NOMO-1 treated with dmso at 0.1 percent for 144 hours (cell line): Measurements from ENCODE around the gene GLYATL1.
A peak's percentile ranks its signal among the peaks of the same experiment; 100 is the strongest.

Experiments
- DNase-seq: peaks from one replicate; lab custom pipeline; 2025; ENCODE audit not compliant: unreplicated experiment; lab: John Stamatoyannopoulos, UW

The GLYATL1 gene

GRCh38 chr11:58939277-58939676, at the start of gene GLYATL1:
TSS of gene GLYATL1 (plus strand) at chr11:58939488. CDS start at chr11:58947088, 7,600 bp downstream.
- no peak for DNase-seq

DNA sequence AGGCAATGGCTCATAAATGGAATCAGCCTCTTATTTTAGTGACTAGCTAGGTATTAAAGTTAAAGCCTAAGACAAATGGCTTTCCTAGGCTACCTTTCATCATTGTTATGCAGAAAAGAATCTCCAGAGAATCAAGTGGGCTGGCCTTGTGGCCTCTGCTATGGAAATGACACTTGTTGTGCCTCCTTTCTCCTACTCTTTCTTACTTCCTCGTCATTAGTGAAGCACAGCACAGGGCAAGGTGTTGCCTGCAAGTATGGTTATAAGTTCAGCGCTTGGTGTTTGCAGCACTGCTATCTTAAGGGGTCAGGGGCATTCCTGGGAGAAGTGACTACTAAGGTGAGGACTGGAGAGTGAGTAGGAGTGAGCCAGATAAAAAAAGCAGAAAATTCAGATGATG, 45.4 kb upstream of the GLYATL1 start:
- DNase-seq, result no peak

DNA sequence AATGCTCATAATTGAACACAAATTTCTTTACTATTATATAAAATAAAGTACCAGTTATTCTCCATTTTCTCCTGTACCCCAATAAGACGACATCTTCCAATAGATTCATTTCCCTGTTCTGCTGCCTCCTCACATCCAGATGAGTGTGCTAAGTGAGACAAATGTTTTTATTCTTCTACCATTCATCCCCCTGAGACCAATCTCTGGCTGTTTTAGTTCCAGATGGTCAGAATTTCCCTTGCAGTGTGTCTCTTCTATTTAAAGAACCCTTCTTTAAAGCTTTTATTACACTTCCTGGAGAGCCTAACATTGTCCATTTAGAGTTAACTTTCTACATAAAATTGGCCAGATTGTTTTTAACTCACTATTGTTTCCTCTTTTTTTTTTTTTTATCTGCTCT, 41.2 kb upstream of the GLYATL1 start:
- DNase-seq, result no peak

DNA sequence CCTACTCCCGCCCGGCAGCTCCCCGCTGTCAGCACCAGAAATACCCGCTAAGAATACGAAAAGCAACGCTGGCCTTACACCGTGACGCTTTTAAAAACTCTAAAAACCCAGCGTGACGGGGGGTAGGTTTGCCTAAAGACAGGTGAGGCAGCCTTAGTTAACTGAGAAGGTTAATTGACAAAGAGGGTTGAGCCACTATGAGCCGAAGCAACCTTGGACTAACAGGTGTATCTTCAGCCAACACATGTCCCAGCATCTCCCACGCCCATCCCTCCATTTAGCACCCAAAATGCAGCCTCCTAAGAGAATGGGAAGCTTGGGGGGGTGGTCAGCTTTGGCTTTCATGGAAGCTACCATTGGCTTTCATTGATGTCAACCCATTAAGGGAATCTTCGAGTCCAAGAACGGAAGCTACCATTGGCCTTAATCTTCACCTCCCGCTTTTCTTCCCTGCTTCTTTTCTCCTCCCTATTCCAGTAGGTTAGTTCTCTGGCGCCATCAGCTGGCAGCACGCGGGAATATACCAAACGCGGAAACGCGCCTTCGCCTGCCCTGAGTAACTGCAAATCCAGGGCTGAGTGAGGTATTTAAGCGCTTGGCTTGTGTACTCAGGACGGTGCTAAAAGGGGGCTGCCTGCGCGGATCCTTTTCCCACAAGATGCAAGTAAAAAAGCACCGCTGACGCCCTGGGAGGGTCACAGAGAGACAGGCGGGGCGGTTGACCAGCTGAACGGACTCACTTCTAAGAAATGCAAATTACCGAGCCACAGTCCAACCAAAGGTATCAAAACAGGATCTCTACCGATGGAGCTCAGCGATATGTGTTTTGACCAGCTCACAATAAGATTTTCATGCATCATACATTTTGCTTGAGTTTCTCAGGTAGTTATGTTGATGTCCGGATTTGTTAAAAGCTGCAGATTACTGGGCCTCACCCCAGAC, 38.5 kb upstream of the GLYATL1 start:
- peak; percentile 25 for DNase-seq

GRCh38 chr11:58902881-58903280, 36.4 kb upstream of the GLYATL1 start:
- DNase-seq, result no peak

DNA sequence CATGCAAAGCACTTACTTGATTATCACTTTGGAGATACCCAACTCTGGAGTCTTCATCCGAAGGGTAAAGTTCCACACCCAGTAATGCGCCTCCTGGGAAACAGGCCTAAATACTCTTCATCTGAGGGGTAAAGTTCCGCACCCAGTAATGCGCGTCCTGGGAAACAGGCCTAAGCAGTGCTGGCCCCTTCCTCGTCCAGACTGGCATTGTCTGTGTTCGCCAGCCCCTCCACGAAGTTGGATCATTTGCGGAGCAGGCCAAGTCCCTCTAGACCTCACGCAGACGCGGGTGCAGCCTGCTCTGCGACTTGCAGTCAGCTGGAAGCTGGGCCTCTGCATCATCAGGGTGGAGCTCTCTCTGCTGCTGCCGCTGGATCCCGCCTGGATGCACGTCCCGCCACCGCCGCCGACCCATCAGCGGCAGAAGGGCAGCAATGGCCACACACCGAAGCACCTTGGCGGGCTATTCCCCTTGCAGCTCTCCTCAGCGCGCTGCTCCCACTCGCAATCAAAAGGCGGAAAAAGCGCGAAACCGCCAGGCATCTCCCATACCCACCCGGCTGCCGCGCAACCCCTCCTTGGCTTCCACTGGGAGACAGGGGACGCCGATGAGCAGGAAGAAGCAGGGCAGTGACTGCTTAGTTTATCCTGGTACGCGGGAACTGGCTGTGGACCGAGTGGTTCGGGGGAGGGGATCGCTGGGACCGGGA, 34.1 kb upstream of the GLYATL1 start:
- DNase-seq, result no peak

GRCh38 chr11:58905721-58906547, 33.4 kb upstream of the GLYATL1 start:
- no peak for DNase-seq

DNA sequence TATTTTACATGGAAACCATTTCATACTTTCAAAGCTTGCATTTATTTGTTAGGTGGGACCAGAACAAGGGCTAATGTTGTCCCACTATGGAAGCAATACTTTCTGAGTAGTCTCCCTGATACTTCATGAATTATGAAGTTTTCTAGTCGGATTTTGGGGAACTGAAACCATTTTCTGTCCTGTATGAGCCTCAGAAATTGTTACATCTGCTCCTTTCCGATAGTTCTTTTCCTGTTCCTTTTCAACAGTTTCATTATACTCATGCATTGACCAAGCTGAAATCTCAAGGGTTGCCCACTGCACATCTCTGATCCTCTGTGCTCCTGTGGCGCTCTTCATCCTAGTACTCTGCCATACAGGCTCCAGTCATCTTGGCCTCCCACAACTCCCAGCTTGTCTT, 31.5 kb upstream of the GLYATL1 start:
- DNase-seq, result peak; percentile 60

- DNase-seq, result no peak
Measured at GRCh38 chr11:58912124-58912523, 27.2 kb upstream of the GLYATL1 start.

DNA sequence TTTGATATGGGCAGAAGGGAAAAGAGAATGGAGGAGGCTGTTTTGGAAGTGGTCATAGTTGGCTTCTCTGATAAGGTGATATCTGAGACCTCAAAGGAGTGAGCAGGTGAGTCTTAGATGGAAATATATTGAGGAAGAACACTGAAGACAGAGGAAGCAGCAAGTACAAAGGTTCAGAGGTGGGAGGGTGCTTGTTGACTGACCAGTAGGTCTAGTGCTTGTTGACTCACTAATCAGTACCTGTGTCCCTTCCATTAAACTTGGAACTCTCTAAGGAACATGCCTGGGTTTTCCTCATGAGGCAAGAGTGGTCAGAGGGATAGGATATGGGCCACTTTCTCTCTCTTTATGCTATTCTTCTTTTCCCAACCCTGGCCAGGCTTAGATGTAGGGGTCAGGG, 25.6 kb upstream of the GLYATL1 start:
- no peak for DNase-seq

- DNase-seq, result no peak
Measured at GRCh38 chr11:58914821-58915543, 24.3 kb upstream of the GLYATL1 start.

- DNase-seq, result no peak
Measured at GRCh38 chr11:58916637-58917036, 22.7 kb upstream of the GLYATL1 start.

GRCh38 chr11:58917159-58917783, 22.0 kb upstream of the GLYATL1 start:
- no peak for DNase-seq

DNA sequence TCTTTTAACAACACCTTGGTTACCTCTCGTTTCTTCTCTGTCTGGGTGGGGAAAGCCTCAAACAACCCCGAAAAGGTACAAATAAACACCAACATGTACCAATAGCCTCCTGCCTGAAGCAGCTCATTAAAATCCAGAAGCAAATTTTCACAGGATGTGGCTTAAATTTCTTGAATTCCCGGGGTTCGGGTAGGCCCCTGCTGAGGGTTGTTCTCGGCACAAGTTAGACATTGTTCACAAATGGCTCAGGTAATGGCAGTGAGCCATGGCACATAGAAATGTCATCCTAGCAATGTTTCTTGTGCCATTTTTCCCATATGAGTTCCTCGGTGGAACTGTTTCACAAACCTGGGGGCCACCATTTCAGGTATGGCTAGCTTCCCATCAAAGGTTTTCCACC, 19.7 kb upstream of the GLYATL1 start:
- DNase-seq, result no peak

- peak; percentile 51 for DNase-seq
Measured at GRCh38 chr11:58919980-58920379, 19.3 kb upstream of the GLYATL1 start.

DNA sequence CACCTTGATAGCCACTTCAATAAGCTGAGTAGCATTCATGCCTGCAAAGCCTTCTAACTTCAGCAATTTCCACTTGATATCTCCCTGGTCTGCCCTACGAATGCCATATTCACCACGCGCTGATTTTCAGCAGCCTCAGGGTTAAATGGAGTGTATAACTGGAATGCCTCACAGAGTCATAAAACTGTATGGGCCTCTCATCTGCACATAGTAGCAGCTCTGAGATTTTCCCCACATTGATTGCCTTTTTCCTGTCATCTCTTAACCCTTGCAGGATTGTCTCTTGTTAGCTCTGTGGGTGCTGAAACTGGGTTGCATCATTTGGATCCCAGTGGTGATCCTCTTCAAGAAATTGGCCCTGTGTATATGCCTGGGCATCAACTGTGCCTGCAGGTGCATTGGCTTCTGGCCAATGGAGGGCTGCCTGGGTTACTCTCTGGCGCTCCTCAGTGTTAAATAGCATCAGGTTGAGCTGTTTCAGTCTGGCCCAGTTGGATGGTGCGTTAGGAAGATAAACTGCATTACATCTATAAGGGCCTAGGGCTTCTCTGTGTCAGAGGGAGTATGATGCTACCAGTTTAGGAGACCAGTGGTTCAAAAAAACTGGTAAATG, 17.4 kb upstream of the GLYATL1 start:
- DNase-seq, result no peak

DNA sequence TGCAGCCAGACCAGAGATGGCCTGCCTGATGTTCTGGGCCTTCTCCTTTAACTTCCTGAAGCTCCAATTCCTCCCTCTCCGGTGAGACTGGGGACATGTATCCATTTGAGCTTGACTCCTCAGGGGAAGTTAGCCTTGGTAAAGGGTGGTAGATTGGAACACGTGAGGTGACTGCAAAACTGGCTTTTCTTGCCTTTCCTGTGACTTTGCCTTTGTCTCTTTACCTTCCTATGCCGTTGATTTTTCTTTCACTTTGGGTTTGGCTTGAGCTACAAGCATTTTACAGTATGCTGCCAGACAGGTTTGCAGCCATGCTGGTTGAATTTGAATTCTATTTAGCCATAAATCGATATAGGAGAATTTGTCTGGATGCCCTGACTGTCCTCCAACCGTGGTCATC, 16.8 kb upstream of the GLYATL1 start:
- DNase-seq, result no peak

DNA sequence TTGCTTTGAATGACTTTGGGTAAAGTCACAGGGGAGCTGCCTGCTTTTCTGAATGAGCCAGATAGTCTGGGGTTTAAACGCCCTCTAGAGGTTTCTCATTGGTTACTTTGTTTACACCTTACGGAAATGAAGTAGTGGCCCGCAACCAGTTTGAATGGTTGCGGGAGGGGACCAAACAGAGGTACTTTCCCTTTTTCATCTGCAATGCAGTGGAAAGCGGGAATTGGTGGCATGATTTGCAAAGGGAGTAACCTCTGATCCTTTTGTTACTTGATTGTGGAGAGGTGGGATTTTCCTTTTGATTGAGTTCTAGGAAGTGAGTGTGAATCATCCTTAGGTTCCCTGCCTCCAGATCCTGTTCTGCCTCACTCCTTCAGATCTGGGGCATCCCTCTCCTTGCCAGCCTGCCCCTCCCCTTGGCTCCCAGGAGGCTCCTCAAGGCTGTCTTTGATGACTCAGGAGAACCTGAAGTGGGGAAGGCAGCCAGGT, 15.9 kb upstream of the GLYATL1 start:
- DNase-seq, result no peak

GRCh38 chr11:58924230-58924629, 15.1 kb upstream of the GLYATL1 start:
- no peak for DNase-seq

GRCh38 chr11:58926251-58926650, 13.0 kb upstream of the GLYATL1 start:
- DNase-seq, result no peak
